ENCODE measurements around the gene OVCA2.

The OVCA2 gene

DNA sequence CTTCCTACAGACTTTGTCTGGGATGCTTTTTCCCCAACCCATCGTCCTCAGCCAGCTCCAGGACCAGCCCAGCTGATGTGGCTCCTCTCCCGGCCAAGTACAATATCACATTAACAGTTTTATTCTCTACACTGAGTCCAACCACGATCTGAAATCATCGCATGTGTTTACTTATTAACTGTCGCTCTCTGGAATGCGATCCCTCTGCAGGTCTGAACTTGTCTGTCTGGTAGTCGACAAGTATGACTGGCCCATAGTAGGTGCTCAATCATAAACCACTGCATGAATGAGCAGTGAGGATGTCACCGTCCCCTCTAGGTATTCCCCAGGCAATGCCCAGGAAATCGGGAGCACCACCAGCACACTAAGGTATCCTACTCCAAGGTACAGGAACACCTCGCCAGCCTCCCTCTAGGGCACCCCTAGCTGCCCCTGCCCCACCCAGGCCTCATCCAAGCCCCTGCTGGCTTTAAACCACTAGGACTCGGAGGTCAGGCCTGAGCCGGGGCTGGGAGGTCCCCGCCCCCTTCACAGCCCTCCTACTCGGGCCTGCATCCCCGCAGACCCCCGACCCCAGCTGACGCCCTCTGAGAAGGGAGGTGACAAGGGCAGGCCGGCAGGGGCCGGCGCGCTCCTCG lies 44.4 kb upstream of the OVCA2 start:
- Histone ChIP-seq H3K36me3 (ENCODE audit: insufficient read depth, low read length) (no peaks in the 10 kb centered on the region), H3K4me2 (ENCODE audit: low read length) (no peak overlapping the region), H3F3A (ENCODE audit: insufficient read depth, low read length) (no peaks in the 10 kb centered on the region), H3K4me1 (ENCODE audit: insufficient read depth, low read length, severe bottlenecking) (no peaks in the 10 kb centered on the region), H3K79me2 (ENCODE audit: insufficient read depth, low read length) (no peaks in the 10 kb centered on the region), H3K9me3 (ENCODE audit: low read length) (no peaks in the 10 kb centered on the region), H3K4me3 (ENCODE audit: low read depth, low read length, poor library complexity, severe bottlenecking) (no peak overlapping the region), H3K9me2 (ENCODE audit: low read depth, low read length) (no peaks in the 10 kb centered on the region), H3K27ac (ENCODE audit: low read depth, low read length, poor library complexity, severe bottlenecking) (no peak overlapping the region), H3K9ac (ENCODE audit: low read length) (no peak overlapping the region), H2AFZ (ENCODE audit: low read length) (no peak overlapping the region), H3K27me3 (ENCODE audit: insufficient read depth, low read length) (peaks cover 3% of the 10 kb centered on the region), H4K20me1 (ENCODE audit: insufficient read depth, low read length) (no peaks in the 10 kb centered on the region)
- no peak for TF ChIP-seq EZH2 (IDR thresholded peaks at IDR 0.05; ENCODE audit: borderline replicate concordance, low read length)
- TF ChIP-seq, protein P1, sequence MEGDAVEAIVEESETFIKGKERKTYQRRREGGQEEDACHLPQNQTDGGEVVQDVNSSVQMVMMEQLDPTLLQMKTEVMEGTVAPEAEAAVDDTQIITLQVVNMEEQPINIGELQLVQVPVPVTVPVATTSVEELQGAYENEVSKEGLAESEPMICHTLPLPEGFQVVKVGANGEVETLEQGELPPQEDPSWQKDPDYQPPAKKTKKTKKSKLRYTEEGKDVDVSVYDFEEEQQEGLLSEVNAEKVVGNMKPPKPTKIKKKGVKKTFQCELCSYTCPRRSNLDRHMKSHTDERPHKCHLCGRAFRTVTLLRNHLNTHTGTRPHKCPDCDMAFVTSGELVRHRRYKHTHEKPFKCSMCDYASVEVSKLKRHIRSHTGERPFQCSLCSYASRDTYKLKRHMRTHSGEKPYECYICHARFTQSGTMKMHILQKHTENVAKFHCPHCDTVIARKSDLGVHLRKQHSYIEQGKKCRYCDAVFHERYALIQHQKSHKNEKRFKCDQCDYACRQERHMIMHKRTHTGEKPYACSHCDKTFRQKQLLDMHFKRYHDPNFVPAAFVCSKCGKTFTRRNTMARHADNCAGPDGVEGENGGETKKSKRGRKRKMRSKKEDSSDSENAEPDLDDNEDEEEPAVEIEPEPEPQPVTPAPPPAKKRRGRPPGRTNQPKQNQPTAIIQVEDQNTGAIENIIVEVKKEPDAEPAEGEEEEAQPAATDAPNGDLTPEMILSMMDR (IDR thresholded peaks at IDR 0.05; ENCODE audit: low read length), result no peak

DNA sequence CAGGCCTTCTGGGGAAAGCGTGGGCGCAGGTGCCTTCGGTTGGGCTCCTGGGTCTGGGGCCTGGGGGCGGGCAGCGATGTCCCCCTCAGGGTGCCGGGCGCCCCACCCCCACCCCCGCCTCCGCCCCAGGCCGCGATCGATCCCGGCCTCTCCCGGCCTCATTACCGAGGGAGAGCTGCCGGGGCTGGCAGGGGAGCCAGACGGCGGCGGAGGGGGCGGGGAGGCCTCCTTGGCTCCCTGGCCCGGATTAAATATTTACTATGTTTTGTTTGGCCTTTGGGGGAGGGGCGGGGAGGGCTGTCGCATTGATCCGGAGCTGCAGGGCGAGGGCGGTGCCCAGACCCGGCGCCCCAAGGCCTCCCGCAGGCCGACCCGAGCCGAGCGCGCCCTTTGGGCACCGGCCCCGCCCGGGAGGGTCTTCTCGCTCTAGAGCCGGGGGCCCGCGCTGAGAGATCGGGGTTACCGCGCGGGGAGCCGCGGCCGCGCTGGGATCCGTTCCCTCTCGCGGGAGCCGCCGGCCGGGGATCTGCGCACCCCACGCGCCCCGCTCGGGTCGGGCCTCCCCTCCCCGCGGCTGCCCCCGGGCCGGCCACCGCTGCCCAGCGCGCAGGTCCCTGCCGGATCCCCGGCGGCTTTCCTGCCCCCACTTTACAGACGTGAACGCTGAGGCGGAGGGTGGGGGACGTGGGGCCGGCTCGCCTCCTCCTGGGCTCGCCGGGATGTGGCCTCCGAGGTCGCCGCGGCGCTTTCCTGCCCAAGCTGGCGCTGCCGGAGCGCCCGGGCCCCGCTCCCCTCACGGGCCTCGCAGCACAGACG lies 43.7 kb upstream of the OVCA2 start:
- no peaks in the 10 kb centered on the region for H3K36me3 ChIP-seq (ENCODE audit: insufficient read depth, low read length)
- H3K9ac ChIP-seq (ENCODE audit: low read length), result no peak overlapping the region
- no peaks in the 10 kb centered on the region for H3K79me2 ChIP-seq (ENCODE audit: insufficient read depth, low read length)
- H3K4me1 ChIP-seq (ENCODE audit: insufficient read depth, low read length, severe bottlenecking), result no peaks in the 10 kb centered on the region
- H3K4me2 ChIP-seq (ENCODE audit: low read length), result no peak overlapping the region
- H2AFZ ChIP-seq (ENCODE audit: low read length), result no peak overlapping the region
- peaks cover 3% of the 10 kb centered on the region for H3K27me3 ChIP-seq (ENCODE audit: insufficient read depth, low read length)
- H4K20me1 ChIP-seq (ENCODE audit: insufficient read depth, low read length), result no peaks in the 10 kb centered on the region
- H3K4me3 ChIP-seq (ENCODE audit: low read depth, low read length, poor library complexity, severe bottlenecking), result no peak overlapping the region
- H3K9me3 ChIP-seq (ENCODE audit: low read length), result no peaks in the 10 kb centered on the region
- TF ChIP-seq, protein P1 (IDR thresholded peaks at IDR 0.05; ENCODE audit: low read length), result no peak
- no peak for TF ChIP-seq EZH2 (IDR thresholded peaks at IDR 0.05; ENCODE audit: borderline replicate concordance, low read length)
- no peaks in the 10 kb centered on the region for H3F3A ChIP-seq (ENCODE audit: insufficient read depth, low read length)
- H3K27ac ChIP-seq (ENCODE audit: low read depth, low read length, poor library complexity, severe bottlenecking), result no peak overlapping the region
- no peaks in the 10 kb centered on the region for H3K9me2 ChIP-seq (ENCODE audit: low read depth, low read length)

DNA sequence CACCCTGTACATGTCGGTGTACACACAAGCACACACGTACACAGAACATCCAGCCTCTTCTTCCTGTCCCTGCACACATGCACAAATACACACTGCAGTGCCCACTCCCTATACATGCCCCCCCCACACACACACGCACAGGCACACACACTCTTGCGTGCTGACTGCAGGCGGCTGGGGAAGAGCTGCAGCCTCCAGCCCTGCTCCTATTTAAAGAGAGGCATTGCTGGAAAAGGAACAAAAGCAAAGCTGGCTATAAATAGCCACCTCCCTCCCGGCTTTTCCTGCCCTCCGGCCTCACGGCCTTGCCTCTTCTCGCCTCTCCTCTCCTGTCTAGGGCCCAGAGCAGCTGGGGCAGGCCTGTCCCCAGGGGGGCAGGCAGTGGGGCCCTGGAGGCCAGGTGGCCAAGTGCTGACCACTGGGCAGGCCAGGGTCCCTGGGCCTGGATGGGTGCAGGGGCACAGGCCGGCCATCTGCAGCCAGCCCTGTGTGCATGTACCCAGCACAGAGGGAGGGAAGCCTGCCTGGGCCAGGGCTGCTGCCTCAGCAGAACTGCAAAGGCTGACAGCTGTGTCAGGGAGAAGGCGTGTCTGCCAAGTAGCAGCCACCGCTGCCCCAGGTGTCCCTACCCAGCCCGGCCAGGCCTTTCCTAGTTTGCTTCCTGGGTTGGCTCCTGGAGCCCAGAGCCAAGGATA lies 42.1 kb upstream of the OVCA2 start:
- no peaks in the 10 kb centered on the region for H3K9me3 ChIP-seq (ENCODE audit: low read length)
- H3K4me3 ChIP-seq (ENCODE audit: low read depth, low read length, poor library complexity, severe bottlenecking), result no peak overlapping the region
- no peaks in the 10 kb centered on the region for H4K20me1 ChIP-seq (ENCODE audit: insufficient read depth, low read length)
- H3K9me2 ChIP-seq (ENCODE audit: low read depth, low read length), result no peaks in the 10 kb centered on the region
- H2AFZ ChIP-seq (ENCODE audit: low read length), result no peak overlapping the region
- H3K9ac ChIP-seq (ENCODE audit: low read length), result no peak overlapping the region
- H3K27me3 ChIP-seq (ENCODE audit: insufficient read depth, low read length), result no peaks in the 10 kb centered on the region; the same call in 1 of the 2 replicates
- no peak overlapping the region for H3K4me2 ChIP-seq (ENCODE audit: low read length)
- H3K79me2 ChIP-seq (ENCODE audit: insufficient read depth, low read length), result no peaks in the 10 kb centered on the region
- H3K4me1 ChIP-seq (ENCODE audit: insufficient read depth, low read length, severe bottlenecking), result no peaks in the 10 kb centered on the region
- no peak for TF ChIP-seq EZH2 (IDR thresholded peaks at IDR 0.05; ENCODE audit: borderline replicate concordance, low read length)
- TF ChIP-seq, protein P1 (IDR thresholded peaks at IDR 0.05; ENCODE audit: low read length), result no peak
- no peaks in the 10 kb centered on the region for H3F3A ChIP-seq (ENCODE audit: insufficient read depth, low read length)
- no peaks in the 10 kb centered on the region for H3K36me3 ChIP-seq (ENCODE audit: insufficient read depth, low read length)
- no peak overlapping the region for H3K27ac ChIP-seq (ENCODE audit: low read depth, low read length, poor library complexity, severe bottlenecking)

Measured in OCI-LY1 (cell line).